IPS-20b (cell line): Measurements from ENCODE around the gene UGT1A7.
"Not testable (repeated sequence)": the region's sequence is repeated elsewhere in the genome, so short reads cannot be mapped to it uniquely, and the experiment has no call there.

ENCODE experiments used
- H3K27ac ChIP-seq: one replicate; pipeline ENCODE4 v1.5.1; 2013; ENCODE audit warnings: low read length
- H3K27me3 ChIP-seq: 2 replicates; pipeline ENCODE4 v1.6.1; 2013; ENCODE audit warnings: mild to moderate bottlenecking, low read length, inconsistent platforms; ENCODE audit not compliant: insufficient read depth
- H3K36me3 ChIP-seq: 2 replicates; pipeline ENCODE4 v1.6.1; 2013; ENCODE audit warnings: low read depth, mild to moderate bottlenecking, inconsistent platforms, low read length, moderate library complexity; ENCODE audit not compliant: insufficient read depth
- H3K4me1 ChIP-seq: 2 replicates; pipeline ENCODE4 v1.6.1; 2013; ENCODE audit warnings: mild to moderate bottlenecking, control low read depth, inconsistent platforms, low read length, moderate library complexity; ENCODE audit not compliant: insufficient read depth
- H3K4me3 ChIP-seq: 2 replicates; pipeline ENCODE4 v1.5.1; 2013; ENCODE audit warnings: mild to moderate bottlenecking, low read length, inconsistent platforms
- H3K9ac ChIP-seq: 2 replicates; pipeline ENCODE4 v1.6.1; 2013; ENCODE audit warnings: low read depth, mild to moderate bottlenecking, inconsistent platforms, low read length, moderate library complexity
- H3K9me3 ChIP-seq: 2 replicates; pipeline ENCODE4 v1.6.1; 2013; ENCODE audit warnings: mild to moderate bottlenecking, low read depth, low read length, inconsistent platforms; ENCODE audit not compliant: insufficient read depth

Gene UGT1A7

DNA sequence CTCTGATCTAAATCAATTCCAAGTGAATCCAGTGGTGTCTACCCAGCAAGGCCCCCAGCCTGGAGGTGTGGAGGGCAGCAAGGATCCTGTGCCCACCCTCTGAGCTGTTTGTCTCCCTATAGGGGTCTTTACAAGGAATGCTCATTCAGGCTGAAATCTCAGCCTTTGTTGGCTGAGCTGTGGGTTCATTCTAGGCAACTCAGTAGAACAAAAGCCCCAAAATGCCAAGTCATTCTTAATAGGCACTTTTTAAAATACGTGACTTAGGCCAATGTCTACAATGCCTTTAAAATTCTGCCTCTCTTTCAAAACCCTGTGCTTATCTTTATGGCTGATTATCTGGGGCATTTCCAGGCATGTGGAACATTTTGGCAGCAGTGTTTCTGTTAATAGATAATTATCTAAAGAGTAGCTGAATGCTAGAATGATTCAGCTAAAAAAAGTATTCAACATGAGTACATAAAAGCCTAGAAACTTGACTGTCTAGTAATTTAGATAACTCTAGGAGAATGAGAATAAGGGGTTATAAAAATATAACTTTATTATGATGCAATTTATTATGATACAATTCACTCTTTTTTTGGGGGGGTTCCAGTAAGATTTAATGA, 18.4 kb downstream of the UGT1A7 start:
- Histone ChIP-seq H3K4me1 (peaks cover 7% of the 10 kb centered on the region), H3K36me3 (no peaks in the 10 kb centered on the region), H3K27ac (peak overlapping the region; percentile 84), H3K4me3 (no peak overlapping the region), H3K27me3 (no peaks in the 10 kb centered on the region), H3K9ac (peak overlapping the region; percentile 9; the same call in 1 of the 2 replicates), H3K9me3 (no peaks in the 10 kb centered on the region)

DNA sequence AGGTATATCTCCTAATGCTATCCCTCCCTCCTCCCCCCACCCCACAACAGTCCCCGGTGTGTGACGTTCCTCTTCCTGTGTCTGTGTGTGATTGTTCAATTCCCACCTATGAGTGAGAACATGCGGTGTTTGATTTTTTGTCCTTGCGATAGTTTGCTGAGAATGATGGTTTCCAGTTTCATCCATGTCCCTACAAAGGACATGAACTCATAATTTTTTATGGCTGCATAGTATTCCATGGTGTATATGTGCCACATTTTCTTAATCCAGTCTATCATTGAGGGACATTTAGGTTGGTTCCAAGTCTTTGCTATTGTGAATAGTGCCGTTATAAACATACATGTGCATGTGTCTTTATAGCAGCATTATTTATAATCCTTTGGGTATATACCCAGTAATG, 19.1 kb downstream of the UGT1A7 start:
- not testable (repeated sequence) for H3K4me1 ChIP-seq, H3K9ac ChIP-seq

DNA sequence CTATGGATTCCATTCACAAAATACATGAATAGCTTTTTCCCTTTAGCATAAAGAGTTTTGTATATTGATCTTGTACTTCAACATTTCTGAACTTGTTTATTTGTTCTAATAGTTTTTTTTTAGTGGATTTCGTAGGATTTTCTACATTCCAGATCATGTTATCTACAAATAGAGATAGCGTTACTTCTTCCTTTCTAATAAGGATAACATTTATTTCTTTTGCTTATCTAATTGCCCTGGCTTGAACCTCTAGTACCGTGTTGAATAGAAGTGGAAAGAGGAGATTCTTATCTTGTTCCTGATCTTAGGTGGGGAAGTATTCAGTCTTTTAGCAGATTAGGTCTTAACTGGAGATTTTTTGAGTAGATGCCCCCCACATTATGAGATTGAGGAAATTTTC, 20.5 kb downstream of the UGT1A7 start:
- Histone ChIP-seq H3K9ac (no peak overlapping the region), H3K9me3 (no peaks in the 10 kb centered on the region), H3K36me3 (no peaks in the 10 kb centered on the region), H3K4me3 (no peak overlapping the region), H3K27me3 (no peaks in the 10 kb centered on the region), H3K27ac (no peak overlapping the region), H3K4me1 (peaks cover 7% of the 10 kb centered on the region)

More for the DNA sequence above, 19.1 kb downstream of the UGT1A7 start:
- H3K4me3 ChIP-seq, H3K36me3 ChIP-seq, H3K27ac ChIP-seq, H3K27me3 ChIP-seq, H3K9me3 ChIP-seq: not testable (repeated sequence)

DNA sequence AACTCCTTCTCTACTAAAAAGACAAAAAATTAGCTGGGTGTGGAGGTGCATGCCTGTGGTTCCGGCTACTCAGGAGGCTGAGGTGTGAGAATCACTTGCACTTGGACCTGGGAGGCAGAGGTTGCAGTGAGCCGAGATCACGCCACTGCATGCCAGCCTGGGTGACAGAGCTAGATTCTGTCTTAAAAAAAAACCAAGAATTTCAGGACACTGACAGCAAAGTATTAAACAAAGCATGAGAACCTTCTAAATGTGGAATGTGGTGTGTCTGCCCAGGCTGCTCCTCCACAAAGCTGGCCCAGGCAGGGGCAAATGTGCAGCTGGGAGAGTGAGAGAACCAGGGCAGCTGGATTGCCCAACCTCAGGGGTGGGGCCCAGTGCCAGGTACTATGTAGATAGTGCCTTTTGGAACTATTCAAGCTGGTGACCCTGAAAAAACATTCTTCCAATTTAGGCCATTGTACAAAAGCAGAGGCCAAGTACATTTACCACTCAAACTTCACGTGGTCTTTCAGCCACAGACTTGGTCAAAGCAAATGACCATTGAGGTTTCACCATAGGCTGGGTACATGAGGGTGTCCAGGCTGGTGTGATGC, 24.3 kb downstream of the UGT1A7 start:
- Histone ChIP-seq H3K27me3 (no peaks in the 10 kb centered on the region), H3K4me3 (no peak overlapping the region), H3K9me3 (no peaks in the 10 kb centered on the region), H3K9ac (no peak overlapping the region), H3K4me1 (no peaks in the 10 kb centered on the region), H3K27ac (no peak overlapping the region), H3K36me3 (no peaks in the 10 kb centered on the region)

DNA sequence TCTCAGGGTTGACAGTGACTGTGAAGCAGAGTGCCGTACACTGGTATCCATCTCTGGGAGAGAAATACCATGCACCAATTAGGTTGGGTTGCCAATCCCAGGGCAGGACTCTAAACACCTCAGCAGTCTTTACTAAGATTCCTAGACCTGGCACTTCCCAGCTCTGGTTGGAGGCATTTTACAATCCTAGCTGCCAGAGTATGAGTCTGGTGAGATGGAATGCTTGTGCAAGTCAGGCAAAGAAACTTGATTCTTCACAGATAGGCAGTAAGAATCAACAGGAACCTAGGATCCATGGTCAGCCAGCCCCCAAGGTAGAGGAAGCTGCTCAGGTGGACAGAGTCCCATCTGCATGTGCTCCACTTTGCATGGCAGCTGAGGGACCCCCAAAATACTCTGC, 25.0 kb downstream of the UGT1A7 start:
- H3K36me3 ChIP-seq: no peaks in the 10 kb centered on the region
- H3K4me3 ChIP-seq: no peak overlapping the region
- H3K27ac ChIP-seq: no peak overlapping the region
- H3K9ac ChIP-seq: no peak overlapping the region
- no peaks in the 10 kb centered on the region for H3K27me3 ChIP-seq
- H3K9me3 ChIP-seq: no peaks in the 10 kb centered on the region
- H3K4me1 ChIP-seq: no peaks in the 10 kb centered on the region

DNA sequence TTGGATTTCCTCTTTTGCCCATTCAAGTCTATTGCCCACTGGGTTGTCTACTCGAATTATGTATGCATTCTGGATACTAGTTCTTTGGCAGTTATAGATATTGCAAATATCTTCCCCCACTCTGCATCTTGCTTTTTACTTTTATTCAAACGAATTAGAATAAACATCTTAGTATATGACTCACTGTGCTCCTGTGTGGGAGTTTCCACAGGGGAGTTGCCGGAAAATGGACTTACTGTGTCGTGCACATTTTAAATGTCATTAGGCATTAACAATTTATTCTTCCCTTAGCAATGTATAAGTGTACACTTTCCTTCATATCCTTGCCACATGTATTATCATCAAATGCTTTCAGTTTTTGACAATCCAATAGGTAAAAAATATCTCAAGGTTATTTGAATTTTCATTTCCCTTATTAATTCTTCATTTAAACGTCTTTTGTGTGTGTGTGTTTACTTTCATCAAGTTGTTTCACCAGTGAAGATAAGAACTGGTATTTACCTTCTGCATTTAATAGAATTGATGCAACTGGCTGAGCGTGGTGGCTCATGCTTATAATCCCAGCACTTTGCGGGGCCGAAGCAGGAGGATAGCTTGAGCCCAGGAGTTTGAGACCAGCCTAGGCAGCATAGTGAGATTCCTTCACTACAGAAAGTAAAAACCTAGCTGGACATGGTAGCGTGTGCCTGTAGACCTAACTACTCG, 26.4 kb downstream of the UGT1A7 start:
- Histone ChIP-seq H3K9me3 (no peaks in the 10 kb centered on the region), H3K4me3 (no peak overlapping the region), H3K9ac (no peak overlapping the region), H3K36me3 (no peaks in the 10 kb centered on the region), H3K27me3 (no peaks in the 10 kb centered on the region), H3K27ac (no peak overlapping the region), H3K4me1 (no peaks in the 10 kb centered on the region)

DNA sequence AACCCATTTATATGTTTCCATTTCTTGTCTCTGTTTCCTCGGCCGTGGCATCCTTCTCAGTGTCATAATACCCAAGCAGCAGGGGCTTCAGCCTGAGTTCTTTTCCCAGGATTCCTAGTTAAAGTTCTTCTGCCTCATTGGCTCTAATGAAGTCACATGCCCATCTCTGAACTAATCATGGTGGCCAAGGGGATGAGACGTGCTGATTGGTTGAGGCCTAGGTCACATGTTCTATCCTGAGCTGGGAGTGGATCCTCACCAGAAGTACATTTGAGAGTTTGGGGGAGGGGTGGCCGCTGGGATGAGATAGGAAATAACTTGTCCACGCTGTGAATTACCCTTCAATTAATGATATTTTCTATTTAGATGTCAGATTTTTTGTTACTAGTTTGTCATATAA, 27.2 kb downstream of the UGT1A7 start:
- H3K27ac ChIP-seq: no peak overlapping the region
- no peaks in the 10 kb centered on the region for H3K4me1 ChIP-seq
- no peaks in the 10 kb centered on the region for H3K9me3 ChIP-seq
- no peaks in the 10 kb centered on the region for H3K36me3 ChIP-seq
- no peaks in the 10 kb centered on the region for H3K27me3 ChIP-seq
- no peak overlapping the region for H3K9ac ChIP-seq
- no peak overlapping the region for H3K4me3 ChIP-seq

DNA sequence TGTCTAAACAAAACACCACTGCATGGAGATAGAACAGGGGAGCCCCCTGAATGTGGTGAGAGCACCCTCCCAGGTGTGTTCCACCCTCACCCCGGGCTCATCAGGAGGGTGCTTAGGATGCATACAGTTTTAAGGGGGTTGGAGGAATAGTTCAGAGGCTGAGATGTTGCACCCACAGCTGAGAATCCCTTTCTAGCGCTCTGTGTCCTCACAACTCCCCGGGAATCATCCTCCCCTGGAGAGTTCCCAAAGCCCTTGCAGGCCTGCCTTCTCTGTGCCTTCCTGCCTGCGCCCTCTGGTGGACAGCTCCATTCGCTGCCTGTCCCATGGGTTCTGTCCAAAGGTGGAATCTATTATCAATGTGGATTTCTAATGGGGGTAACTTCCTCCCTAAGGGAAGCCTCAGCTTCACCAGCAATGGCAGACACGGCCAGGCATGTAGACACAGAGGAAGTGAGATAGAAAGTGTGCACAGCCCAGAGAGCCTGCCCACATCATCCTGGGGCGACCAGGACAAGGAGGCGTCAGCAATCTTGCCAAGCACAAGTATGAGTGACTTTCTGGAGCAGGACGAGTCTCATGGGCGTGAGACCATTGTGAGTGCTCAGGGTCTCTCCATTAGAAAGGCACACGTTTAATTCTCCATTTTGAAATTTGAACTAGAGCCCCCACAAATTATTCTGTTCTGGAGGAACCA, 29.8 kb downstream of the UGT1A7 start:
- Histone ChIP-seq H3K4me3 (no peak overlapping the region), H3K9me3 (no peaks in the 10 kb centered on the region), H3K9ac (no peak overlapping the region), H3K27ac (no peak overlapping the region), H3K4me1 (no peaks in the 10 kb centered on the region), H3K36me3 (no peaks in the 10 kb centered on the region), H3K27me3 (no peaks in the 10 kb centered on the region)

DNA sequence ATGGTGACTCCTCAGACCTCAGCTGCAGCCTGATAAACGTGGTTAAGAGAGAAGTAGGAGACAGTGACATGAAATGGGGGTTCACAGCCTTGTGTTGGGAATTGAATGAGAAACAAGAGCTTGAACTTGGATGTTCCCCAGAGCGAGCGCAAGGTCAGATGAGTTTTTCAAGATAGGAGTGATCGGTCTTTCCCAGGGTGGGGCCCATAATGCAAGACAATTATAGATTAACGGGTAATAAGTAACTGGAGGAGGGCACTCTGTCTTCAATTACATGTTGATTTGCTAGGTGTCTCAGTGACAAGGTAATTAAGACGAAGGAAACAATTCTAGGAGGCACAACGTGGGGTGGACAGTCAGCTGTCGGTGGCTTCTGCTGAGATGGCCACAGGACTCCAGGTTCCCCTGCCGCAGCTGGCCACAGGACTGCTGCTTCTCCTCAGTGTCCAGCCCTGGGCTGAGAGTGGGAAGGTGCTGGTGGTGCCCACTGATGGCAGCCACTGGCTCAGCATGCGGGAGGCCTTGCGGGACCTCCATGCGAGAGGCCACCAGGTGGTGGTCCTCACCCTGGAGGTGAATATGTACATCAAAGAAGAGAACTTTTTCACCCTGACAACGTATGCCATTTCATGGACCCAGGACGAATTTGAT, 31.0 kb downstream of the UGT1A7 start, which contains the start of gene UGT1A5:
TSS of gene UGT1A5 (plus strand) at position 297 of the 651 bp plus-strand sequence. CDS start at position 382, 85 bp downstream.
- H3K4me1 ChIP-seq: no peaks in the 10 kb centered on the region

DNA sequence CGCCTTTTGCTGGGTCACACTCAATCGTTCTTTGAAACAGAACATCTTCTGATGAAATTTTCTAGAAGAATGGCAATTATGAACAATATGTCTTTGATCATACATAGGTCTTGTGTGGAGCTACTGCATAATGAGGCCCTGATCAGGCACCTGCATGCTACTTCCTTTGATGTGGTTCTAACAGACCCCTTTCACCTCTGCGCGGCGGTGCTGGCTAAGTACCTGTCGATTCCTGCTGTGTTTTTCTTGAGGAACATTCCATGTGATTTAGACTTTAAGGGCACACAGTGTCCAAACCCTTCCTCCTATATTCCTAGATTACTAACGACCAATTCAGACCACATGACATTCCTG, 31.5 kb downstream of the UGT1A7 start:
- no peak overlapping the region for H3K27ac ChIP-seq
- no peaks in the 10 kb centered on the region for H3K4me1 ChIP-seq
- no peaks in the 10 kb centered on the region for H3K36me3 ChIP-seq
- no peaks in the 10 kb centered on the region for H3K27me3 ChIP-seq
- H3K9me3 ChIP-seq: no peaks in the 10 kb centered on the region
- no peak overlapping the region for H3K4me3 ChIP-seq
- no peak overlapping the region for H3K9ac ChIP-seq

More for the DNA sequence above, 31.0 kb downstream of the UGT1A7 start, which contains the start of gene UGT1A5:
- no peak within 1 kb of the TSS for H3K9ac ChIP-seq
- H3K27me3 ChIP-seq: no peaks in the 10 kb centered on the region
- H3K4me3 ChIP-seq: no peak within 1 kb of the TSS
- no peaks in the 10 kb centered on the region for H3K36me3 ChIP-seq
- no peak within 1 kb of the TSS for H3K27ac ChIP-seq
- no peaks in the 10 kb centered on the region for H3K9me3 ChIP-seq

DNA sequence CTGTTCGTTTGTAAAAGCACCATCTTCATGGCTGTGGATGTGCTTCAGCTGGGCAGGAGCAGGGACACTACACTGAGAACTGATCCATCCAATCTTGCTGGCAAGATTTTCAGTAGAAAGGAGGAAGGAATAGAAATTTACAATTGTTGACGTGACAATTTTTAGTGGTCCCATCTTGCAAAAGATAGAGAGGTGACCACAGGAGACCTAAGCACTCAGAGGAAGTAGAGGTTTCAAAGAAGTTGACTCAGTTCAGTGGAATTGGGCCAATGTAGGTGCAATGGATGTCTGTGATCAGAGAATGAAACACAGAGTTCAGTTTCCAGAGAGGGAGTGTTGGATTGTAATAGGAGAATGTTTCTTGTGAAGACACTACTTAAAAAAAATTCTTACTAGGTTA, 32.4 kb downstream of the UGT1A7 start:
- no peaks in the 10 kb centered on the region for H3K36me3 ChIP-seq
- H3K27me3 ChIP-seq: no peaks in the 10 kb centered on the region
- no peak overlapping the region for H3K27ac ChIP-seq
- H3K9ac ChIP-seq: no peak overlapping the region
- H3K4me1 ChIP-seq: no peaks in the 10 kb centered on the region
- H3K4me3 ChIP-seq: no peak overlapping the region
- no peaks in the 10 kb centered on the region for H3K9me3 ChIP-seq
